Ecto neural progenitor cell (in vitro differentiated cells): ENCODE data around the gene CDC42EP2.

Experiments
- DNase-seq: peaks from one replicate; pipeline ENCODE4 v3.0.0-alpha.2; 2018; ENCODE audit warnings: low spot score

The CDC42EP2 gene

GRCh38 chr11:65314501-65315203, at the start of gene CDC42EP2:
Gene CDC42EP2 (plus strand): TSS chr11:65314866. CDS start chr11:65320899, 6,033 bp downstream.
- DNase-seq, result peak; percentile 93

- DNase-seq, result no peak
Measured at GRCh38 chr11:65266210-65266609, 48.5 kb upstream of the CDC42EP2 start.

GRCh38 chr11:65274735-65275682, 39.7 kb upstream of the CDC42EP2 start:
- peak; percentile 60 for DNase-seq

- no peak for DNase-seq
Measured at GRCh38 chr11:65275906-65276305, 38.8 kb upstream of the CDC42EP2 start.

GRCh38 chr11:65277631-65278277, 36.9 kb upstream of the CDC42EP2 start:
- DNase-seq, result no peak

- DNase-seq, result no peak
Measured at GRCh38 chr11:65278356-65278755, 36.3 kb upstream of the CDC42EP2 start.

- no peak for DNase-seq
Measured at GRCh38 chr11:65279279-65279678, 35.4 kb upstream of the CDC42EP2 start.

- no peak for DNase-seq
Measured at GRCh38 chr11:65279741-65280440, 34.8 kb upstream of the CDC42EP2 start.

- DNase-seq, result no peak
Measured at GRCh38 chr11:65280646-65281045, 34.0 kb upstream of the CDC42EP2 start.

- no peak for DNase-seq
Measured at GRCh38 chr11:65286686-65287085, 28.0 kb upstream of the CDC42EP2 start.

- DNase-seq, result no peak
Measured at GRCh38 chr11:65287601-65288000, 27.1 kb upstream of the CDC42EP2 start.

- no peak for DNase-seq
Measured at GRCh38 chr11:65288706-65289536, 25.7 kb upstream of the CDC42EP2 start.

- DNase-seq, result no peak
Measured at GRCh38 chr11:65290448-65291165, 24.1 kb upstream of the CDC42EP2 start.

GRCh38 chr11:65291613-65292012, 23.1 kb upstream of the CDC42EP2 start:
- DNase-seq, result no peak

GRCh38 chr11:65292890-65293289, 21.8 kb upstream of the CDC42EP2 start:
- no peak for DNase-seq

GRCh38 chr11:65293909-65294381, 20.7 kb upstream of the CDC42EP2 start:
- DNase-seq, result no peak

GRCh38 chr11:65295001-65295400, 19.7 kb upstream of the CDC42EP2 start:
- DNase-seq, result no peak

- no peak for DNase-seq
Measured at GRCh38 chr11:65295571-65296341, 18.9 kb upstream of the CDC42EP2 start.

GRCh38 chr11:65297026-65297672, 17.5 kb upstream of the CDC42EP2 start:
- DNase-seq, result no peak
